ENCODE data around the gene CFAP46.
"Not testable (repeated sequence)": the region's sequence is repeated elsewhere in the genome, so short reads cannot be mapped to it uniquely, and the experiment has no call there.

Gene CFAP46

GRCh38 chr10:132846631-132847415 is 95.5 kb downstream of the CFAP46 start:
- in situ Hi-C loops (cut with MboI; ENCODE audit: low sequenced_read_pairs): no loop called here

DNA sequence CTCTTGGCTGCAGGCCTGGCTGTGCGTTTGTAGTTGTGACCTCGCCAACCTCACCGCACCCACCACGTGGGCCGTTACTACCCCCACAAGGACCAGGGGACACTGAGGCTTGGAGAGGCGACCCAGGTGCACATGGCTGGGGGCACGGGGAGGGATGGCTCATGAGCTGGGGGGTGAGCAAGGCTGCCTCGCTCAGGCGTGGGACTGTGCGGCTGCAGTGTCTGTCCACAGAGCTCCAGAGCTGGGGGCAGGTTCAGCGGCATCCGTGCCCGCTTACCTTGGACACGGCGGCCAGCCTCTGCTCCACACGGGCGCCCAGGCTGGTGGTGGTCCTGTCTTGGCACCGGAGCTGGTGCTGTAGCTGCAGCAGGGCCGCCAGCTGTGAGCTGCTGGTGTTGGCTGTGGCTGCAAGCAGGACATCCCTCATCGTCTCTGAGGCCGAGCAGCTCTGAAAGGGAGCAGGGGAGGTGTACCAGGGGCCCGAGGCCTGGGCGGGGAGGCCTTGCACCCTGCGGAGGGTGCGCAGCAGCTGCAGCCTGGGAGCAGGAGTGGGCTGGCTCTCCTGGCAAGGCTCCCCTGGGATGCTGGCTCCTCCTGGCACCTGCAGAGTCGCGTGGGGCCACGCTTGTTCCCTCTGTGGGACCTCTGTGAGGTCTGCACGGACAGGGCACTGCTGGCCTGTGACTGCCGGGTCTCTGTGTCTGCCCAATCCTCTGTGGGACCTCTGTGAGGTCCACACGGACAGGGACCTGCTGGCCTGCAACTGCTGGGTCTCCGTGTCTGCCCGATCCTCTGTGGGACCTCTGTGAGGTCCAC is 96.4 kb downstream of the CFAP46 start:
- in situ Hi-C loops (cut with MboI; ENCODE audit: low sequenced_read_pairs): no loop called here

GRCh38 chr10:132845041-132845551 is 97.3 kb downstream of the CFAP46 start:
- in situ Hi-C loops (cut with MboI; ENCODE audit: low sequenced_read_pairs): no loop called here

- in situ Hi-C loops (cut with MboI; ENCODE audit: low sequenced_read_pairs): no loop called here
Measured at GRCh38 chr10:132844069-132844809, 98.1 kb downstream of the CFAP46 start.

DNA sequence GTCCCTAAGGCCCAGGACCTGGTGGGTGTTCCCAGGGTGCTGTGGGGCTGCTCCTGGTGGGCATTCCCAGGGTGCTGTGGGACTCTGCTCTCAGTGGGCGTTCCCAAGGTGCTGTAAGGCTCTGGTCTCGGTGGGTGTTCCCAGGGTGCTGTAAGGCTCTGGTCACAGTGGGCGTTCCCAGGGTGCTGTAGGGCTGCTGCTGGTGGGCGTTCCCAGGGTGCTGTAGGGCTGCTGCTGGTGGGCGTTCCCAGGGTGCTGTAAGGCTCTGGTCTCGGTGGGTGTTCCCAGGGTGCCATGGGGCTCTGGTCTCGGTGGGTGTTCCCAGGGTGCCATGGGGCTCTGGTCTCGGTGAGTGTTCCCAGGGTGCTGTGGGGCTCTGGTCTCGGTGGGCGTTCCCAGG is 99.1 kb downstream of the CFAP46 start:
- in situ Hi-C loops (cut with MboI; ENCODE audit: low sequenced_read_pairs): not testable (repeated sequence)

DNA sequence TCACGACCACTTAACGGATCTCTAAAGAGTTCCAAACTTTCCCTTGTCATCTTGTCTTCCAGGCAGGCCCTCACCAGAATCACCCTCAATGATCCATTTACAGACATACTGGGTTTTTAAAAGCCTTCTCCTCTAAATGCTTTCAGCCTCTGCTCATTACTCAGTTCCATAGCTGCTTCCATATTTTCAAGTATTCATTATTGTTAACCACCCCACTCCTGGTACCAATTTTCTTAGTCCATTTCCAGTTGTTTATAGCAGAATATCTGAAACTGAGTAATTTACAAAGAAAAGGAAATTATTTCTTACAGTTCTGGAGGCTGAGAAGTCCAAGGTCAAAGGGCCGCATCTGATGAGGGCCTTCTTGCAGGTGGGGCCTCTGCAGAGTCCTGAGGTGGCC is 100.0 kb downstream of the CFAP46 start:
- in situ Hi-C loops (cut with MboI; ENCODE audit: low sequenced_read_pairs): no loop called here

DNA sequence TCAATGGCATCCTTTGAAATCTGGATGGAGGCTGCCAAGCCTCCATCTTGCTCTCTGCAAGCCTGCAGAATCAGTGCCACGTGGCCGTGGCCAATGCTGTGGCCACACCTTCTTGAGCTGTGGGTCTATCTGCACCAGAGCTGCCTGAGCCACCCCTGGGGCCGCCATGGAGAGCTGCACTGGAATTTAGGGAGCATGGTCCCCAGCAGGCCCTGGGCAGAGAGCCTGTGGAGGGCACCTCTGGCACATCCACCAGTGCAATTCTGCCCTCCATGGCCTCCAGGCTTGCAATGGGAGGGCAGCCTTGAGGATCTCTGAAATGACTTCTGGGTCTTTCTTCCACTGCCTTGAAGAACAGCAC is 100.8 kb downstream of the CFAP46 start:
- in situ Hi-C loops (cut with MboI; ENCODE audit: low sequenced_read_pairs): no loop called here

- in situ Hi-C loops (cut with MboI; ENCODE audit: low sequenced_read_pairs): no loop called here
Measured at GRCh38 chr10:132840698-132841614, 101.4 kb downstream of the CFAP46 start.

DNA sequence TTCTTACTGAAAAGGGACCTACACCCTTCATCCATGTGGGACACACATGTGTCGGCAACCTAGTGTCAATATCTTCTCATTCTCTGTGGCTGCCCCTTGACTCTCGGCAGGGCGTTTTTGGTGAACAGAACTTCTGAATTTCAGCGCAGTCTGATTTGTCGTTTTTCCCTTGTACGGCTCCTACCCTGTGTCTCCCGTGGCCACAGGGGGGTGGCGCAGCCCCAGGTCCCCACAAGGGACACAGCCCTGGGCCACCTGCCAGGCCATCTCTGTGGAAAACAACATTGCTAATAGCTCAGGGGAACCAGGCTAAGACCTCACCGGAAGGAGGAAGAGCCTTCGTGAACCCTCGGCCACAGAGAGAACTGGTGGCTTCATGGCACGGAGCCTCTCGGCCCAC is 103.3 kb downstream of the CFAP46 start:
- in situ Hi-C loops (cut with MboI; ENCODE audit: low sequenced_read_pairs): no loop called here

DNA sequence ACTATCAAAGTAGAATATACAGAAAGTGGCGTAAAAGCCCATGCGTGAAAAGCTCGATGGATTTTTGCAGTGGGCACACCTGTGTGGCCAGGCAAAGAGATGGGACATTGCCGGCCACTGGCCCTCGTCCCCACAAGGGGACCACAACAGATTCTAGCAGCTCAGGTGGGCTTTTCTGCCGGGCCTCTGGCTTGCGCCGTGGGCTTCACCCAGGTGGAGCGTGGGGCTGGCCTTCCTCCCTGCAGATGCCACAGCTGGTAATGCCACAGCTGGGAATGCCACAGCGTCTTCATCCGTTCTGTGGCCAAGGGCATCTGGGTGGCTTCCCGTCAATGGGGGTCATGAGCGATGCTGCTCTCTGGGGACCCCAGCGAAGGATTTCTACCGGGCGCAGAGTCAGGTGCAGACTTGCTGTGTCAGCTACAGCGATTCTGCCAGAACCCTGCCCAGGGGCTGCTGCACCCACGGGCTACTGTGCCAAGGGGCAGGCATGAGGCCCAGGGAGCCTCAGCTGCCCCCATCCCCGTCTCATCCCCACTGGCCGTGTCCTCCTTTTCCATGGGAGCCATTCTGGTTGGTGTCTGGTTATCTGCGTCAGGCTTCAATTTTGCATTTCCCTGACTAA is 103.9 kb downstream of the CFAP46 start:
- in situ Hi-C loops (cut with MboI; ENCODE audit: low sequenced_read_pairs): no loop called here

GRCh38 chr10:132837905-132838304 is 104.5 kb downstream of the CFAP46 start:
- in situ Hi-C loops (cut with MboI; ENCODE audit: low sequenced_read_pairs): no loop called here

GRCh38 chr10:132836832-132837540 is 105.4 kb downstream of the CFAP46 start:
- in situ Hi-C loops (cut with MboI; ENCODE audit: low sequenced_read_pairs): no loop called here

DNA sequence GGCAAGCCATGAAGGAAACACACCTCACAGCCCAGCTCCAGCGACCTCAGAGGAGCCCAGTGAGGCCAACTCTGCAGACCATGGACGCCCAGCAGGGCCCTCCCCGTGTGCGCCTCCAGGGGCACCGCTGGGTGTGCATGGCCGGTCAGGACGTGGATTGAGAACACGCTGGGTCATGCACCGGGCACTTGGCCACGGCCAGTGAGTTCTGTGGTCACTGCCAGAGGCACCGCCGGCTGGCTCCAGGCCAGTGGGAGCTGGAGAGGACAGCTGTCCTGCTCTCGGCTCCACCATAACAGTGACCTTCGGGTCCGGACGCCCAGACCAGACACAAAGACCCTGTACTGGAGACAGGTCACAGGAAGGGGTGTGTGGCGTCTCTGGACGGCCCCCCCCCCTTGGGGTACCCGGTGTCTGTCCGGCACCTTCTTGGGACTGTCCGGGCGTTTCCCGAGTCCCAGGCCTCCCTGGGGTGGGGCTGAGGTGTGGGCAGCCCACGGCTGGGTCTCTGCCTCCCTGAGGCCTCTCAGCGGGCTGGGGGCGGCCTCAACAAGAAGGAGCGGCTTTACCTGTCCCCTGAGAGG is 106.0 kb downstream of the CFAP46 start:
- in situ Hi-C loops (cut with MboI; ENCODE audit: low sequenced_read_pairs): no loop called here

- in situ Hi-C loops (cut with MboI; ENCODE audit: low sequenced_read_pairs): no loop called here
Measured at GRCh38 chr10:132835848-132836233, 106.5 kb downstream of the CFAP46 start.

- in situ Hi-C loops (cut with MboI; ENCODE audit: low sequenced_read_pairs): no loop called here
Measured at GRCh38 chr10:132834891-132835847, 107.2 kb downstream of the CFAP46 start.

DNA sequence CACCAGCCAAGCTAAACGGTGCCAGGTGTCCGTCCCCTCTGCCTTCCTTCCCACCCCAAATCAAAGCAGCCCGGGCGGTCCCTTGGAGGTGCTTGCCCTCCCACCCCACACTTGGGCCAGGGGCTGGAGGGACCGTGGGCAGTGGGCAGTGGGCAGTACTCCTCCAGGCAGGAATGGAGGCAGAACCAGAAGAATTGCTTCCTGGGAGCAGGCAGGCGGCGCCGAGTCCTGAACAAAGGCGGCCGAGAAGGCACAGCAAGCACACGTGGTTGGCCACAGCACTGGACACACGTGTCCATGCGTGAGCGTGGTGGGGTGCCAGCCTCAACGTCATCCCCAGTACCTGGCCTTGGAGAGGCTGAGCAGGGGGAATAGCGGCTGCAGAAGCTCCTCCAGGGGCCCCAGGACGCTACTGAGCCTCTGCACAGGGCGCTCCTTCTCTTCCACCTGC is 108.0 kb downstream of the CFAP46 start:
- in situ Hi-C loops (cut with MboI; ENCODE audit: low sequenced_read_pairs): no loop called here

DNA sequence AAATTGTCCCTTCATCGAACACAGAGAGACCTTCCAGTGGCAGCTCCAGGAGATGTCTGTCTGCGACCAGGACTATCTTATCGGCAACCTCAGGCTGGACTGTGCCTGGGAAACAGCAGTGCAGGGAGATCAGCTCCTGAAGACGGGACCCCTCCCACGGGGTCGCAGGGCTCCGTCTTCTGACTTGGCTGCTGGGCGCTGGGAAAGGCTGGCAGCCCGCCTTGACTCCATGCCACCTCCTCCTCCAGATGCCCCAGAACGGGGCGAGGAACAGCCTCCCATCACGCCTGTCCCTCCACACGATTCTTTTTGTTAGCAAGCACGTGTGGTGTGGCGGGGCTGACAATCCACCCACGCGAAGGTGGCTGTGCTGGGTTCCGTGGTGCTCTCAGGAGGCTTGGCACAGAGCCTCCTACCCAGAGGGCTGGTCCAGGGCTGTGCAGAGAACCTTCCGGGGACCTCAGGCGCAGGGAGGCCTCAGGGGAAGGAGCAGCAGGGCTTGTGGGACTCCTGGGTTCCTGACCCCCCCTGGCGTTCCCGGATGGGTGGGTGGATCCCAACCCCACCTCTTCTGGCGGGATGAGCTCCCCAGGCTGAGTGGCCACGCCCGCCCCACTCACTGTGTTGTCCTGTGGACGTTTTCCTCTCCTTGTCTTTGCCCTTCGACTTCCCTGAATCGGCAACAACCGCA is 108.8 kb downstream of the CFAP46 start:
- in situ Hi-C loops (cut with MboI; ENCODE audit: low sequenced_read_pairs): no loop called here
